GM12874 (cell line): Measurements from ENCODE around the gene PNPLA7.
A peak's percentile ranks its signal among the peaks of the same experiment; 100 is the strongest.

Experiments
- TF ChIP-seq, protein P1 (sequence below): IDR thresholded peaks from 2 replicates; pipeline ENCODE4 v1.5.1; 2011; ENCODE audit warnings: low read depth, mild to moderate bottlenecking, control low read depth, low read length, moderate library complexity; ENCODE audit not compliant: insufficient read depth

The PNPLA7 gene

DNA sequence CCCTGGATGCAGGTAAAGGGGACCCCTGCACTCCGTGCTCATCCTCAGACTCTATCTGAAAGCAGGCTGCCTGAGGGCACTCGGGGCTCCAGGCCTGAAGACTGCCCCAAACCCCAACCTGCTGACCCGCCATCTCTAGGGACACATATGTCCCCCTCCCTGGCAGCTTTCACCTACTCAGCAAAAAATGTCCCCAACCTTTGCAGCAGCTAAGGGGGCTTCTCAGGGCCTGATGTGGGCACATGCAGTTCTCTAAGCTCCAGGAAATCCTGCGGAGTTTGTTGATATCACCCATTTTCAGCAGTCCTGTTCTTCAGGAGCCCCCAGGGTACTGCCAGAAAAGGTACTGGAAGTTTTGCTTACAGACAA is 30.7 kb upstream of the PNPLA7 start:
- TF ChIP-seq, protein P1, sequence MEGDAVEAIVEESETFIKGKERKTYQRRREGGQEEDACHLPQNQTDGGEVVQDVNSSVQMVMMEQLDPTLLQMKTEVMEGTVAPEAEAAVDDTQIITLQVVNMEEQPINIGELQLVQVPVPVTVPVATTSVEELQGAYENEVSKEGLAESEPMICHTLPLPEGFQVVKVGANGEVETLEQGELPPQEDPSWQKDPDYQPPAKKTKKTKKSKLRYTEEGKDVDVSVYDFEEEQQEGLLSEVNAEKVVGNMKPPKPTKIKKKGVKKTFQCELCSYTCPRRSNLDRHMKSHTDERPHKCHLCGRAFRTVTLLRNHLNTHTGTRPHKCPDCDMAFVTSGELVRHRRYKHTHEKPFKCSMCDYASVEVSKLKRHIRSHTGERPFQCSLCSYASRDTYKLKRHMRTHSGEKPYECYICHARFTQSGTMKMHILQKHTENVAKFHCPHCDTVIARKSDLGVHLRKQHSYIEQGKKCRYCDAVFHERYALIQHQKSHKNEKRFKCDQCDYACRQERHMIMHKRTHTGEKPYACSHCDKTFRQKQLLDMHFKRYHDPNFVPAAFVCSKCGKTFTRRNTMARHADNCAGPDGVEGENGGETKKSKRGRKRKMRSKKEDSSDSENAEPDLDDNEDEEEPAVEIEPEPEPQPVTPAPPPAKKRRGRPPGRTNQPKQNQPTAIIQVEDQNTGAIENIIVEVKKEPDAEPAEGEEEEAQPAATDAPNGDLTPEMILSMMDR: no peak

- TF ChIP-seq, protein P1: no peak
Observed at GRCh38 chr9:137580209-137580953, 30.2 kb upstream of the PNPLA7 start.

- TF ChIP-seq, protein P1: no peak
Observed at GRCh38 chr9:137579259-137579604, 29.0 kb upstream of the PNPLA7 start.

DNA sequence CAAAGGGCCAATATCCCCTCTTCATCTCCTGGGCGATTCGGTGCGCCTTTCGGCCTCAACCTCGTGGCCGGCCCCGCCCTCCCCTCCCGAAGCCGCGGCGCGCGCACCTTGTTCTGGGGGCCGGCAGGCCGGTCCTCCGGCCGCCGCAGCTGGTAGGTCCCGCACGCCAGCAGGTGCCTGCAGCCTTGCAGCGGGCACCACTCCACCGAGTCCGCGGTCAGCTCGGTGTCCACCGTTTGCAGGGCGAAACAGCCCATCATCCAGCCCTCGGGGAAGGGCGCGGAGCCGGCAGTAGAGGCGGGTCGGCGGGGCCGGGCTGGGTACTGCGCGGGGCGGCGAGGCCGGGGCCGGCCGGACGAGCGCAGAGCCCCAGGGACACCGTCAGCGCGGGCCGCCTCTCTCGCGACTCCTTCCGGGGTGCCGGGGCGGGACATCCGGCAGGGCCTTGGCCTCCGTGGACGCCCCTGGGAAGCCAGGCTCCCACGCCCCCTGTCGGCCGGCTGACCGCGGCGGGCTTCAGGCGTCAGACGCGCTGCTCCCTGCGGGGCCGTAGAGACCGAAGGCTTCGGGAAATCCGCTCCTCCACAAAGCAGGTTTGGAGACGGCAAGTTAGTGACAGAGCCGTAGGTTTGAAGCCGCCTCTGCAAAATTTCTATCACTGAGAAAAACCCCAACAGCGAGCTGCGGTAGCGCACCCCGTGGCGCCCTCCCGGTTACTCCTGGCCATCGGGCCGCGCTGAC is 28.5 kb upstream of the PNPLA7 start, which contains the start of gene DPH7:
TSS of gene DPH7 (minus strand) at position 408 of the 741 bp plus-strand sequence. CDS start at position 260, 148 bp downstream.
- TF ChIP-seq, protein P1: peak; percentile 98

- TF ChIP-seq, protein P1: no peak
Observed at GRCh38 chr9:137575716-137576411, 25.7 kb upstream of the PNPLA7 start.

DNA sequence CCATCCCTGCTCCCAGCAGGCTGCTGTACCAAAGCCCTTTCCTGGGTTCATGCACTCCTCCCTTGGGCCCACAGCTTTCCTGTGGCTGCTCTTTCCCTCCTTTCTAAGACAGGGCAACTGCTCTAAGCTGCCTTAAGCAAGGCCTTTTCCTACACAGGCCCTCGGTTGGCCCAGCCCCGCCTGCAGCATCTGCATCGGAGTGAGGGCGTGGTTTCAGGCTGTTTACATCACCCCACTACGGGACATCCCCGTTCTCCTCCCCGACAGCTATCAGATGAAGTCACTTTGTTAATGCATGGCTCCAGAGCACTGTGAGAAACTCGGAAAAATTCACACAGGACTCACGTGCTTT is 25.1 kb upstream of the PNPLA7 start:
- TF ChIP-seq, protein P1: no peak

- TF ChIP-seq, protein P1: no peak
Observed at GRCh38 chr9:137574192-137574591, 24.0 kb upstream of the PNPLA7 start.
